ENCODE results near the gene E2F4. TPM values are rescaled to one million over a fixed set of nuclear protein-coding genes. Genes with fewer than 3 reads are reported as not detected.

E2F4 gene
- total and polyA plus RNA-seq, 2 experiments from 2014 or later, result 67.0 to 135 TPM

DNA sequence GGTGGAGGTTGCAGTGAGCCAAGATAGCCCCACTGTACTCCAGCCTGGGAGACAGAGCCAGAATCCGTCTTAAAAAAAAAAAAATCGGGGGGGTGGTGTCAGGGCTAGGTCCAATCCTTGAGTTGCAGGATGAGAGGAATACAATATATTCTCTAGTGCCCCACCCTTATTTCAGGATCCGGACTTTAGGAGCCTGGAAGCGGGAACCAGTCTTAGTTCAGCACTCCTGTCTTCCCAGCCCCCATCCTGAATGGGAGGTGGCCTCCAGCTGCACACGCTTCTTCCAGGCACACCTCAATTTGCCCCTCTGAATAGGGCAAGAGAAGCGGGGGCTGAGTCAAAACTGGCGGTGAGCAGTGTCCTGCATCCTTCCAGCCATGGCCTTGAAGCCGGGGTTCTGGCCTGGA lies 53.7 kb downstream of the E2F4 start:
- H3F3A ChIP-seq (replicated peaks; ENCODE audit: low read depth), result peaks cover 18% of the 10 kb centered on the region
- Mint-ChIP-seq H3K36me3 (ENCODE audit: low read depth) (peaks cover 5% of the 10 kb centered on the region; the same call in 1 of the 3 replicates), H3K27me3 (ENCODE audit: insufficient read depth, low read depth, poor library complexity) (peaks cover 31% of the 10 kb centered on the region), H3K27ac (peak overlapping the region; percentile 97), H3K4me1 (peaks cover 53% of the 10 kb centered on the region), H3K9me3 (no peaks in the 10 kb centered on the region; the same call in 2 of the 3 replicates), H3K4me3 (peak overlapping the region; percentile 90)
- peaks cover 36% of the 10 kb centered on the region for H3K79me2 ChIP-seq (replicated peaks; ENCODE audit: insufficient read depth)
- peaks cover 29% of the 10 kb centered on the region for H3K27me3 ChIP-seq (ENCODE audit: insufficient read depth)
- peak overlapping the region; percentile 89 for H3K4me3 ChIP-seq
- no peaks in the 10 kb centered on the region; the same call in 1 of the 2 replicates for H3K36me3 ChIP-seq (ENCODE audit: insufficient read depth)
- peak overlapping the region; percentile 94 for H3K27ac ChIP-seq (ENCODE audit: low read depth)
- TF ChIP-seq, protein P1, sequence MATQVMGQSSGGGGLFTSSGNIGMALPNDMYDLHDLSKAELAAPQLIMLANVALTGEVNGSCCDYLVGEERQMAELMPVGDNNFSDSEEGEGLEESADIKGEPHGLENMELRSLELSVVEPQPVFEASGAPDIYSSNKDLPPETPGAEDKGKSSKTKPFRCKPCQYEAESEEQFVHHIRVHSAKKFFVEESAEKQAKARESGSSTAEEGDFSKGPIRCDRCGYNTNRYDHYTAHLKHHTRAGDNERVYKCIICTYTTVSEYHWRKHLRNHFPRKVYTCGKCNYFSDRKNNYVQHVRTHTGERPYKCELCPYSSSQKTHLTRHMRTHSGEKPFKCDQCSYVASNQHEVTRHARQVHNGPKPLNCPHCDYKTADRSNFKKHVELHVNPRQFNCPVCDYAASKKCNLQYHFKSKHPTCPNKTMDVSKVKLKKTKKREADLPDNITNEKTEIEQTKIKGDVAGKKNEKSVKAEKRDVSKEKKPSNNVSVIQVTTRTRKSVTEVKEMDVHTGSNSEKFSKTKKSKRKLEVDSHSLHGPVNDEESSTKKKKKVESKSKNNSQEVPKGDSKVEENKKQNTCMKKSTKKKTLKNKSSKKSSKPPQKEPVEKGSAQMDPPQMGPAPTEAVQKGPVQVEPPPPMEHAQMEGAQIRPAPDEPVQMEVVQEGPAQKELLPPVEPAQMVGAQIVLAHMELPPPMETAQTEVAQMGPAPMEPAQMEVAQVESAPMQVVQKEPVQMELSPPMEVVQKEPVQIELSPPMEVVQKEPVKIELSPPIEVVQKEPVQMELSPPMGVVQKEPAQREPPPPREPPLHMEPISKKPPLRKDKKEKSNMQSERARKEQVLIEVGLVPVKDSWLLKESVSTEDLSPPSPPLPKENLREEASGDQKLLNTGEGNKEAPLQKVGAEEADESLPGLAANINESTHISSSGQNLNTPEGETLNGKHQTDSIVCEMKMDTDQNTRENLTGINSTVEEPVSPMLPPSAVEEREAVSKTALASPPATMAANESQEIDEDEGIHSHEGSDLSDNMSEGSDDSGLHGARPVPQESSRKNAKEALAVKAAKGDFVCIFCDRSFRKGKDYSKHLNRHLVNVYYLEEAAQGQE (IDR thresholded peaks at IDR 0.05; ENCODE audit: unreplicated experiment), result no peak
- TF ChIP-seq, protein P2, sequence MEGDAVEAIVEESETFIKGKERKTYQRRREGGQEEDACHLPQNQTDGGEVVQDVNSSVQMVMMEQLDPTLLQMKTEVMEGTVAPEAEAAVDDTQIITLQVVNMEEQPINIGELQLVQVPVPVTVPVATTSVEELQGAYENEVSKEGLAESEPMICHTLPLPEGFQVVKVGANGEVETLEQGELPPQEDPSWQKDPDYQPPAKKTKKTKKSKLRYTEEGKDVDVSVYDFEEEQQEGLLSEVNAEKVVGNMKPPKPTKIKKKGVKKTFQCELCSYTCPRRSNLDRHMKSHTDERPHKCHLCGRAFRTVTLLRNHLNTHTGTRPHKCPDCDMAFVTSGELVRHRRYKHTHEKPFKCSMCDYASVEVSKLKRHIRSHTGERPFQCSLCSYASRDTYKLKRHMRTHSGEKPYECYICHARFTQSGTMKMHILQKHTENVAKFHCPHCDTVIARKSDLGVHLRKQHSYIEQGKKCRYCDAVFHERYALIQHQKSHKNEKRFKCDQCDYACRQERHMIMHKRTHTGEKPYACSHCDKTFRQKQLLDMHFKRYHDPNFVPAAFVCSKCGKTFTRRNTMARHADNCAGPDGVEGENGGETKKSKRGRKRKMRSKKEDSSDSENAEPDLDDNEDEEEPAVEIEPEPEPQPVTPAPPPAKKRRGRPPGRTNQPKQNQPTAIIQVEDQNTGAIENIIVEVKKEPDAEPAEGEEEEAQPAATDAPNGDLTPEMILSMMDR (conservative IDR thresholded peaks at IDR 0.05; ENCODE audit: low read depth in 2 of 2), result no peak
- TF ChIP-seq ZNF331 (CRISPR knock-in tag; IDR thresholded peaks at IDR 0.05; ENCODE audit: low read depth) (no peak), NANOG (IDR thresholded peaks at IDR 0.05; ENCODE audit: borderline replicate concordance) (no peak), EZH2 (IDR thresholded peaks at IDR 0.05; ENCODE audit: low read depth, unreplicated experiment) (no peak), CREB1 (CRISPR knock-in tag; IDR thresholded peaks at IDR 0.05; ENCODE audit: low read depth) (no peak), ZNF114 (CRISPR knock-in tag; IDR thresholded peaks at IDR 0.05) (no peak), POLR2AphosphoS5 (IDR thresholded peaks at IDR 0.05; ENCODE audit: low read depth) (no peak), EZH2phosphoT487 (IDR thresholded peaks at IDR 0.05; ENCODE audit: unreplicated experiment) (no peak), STAT1 (IDR thresholded peaks at IDR 0.05; ENCODE audit: unreplicated experiment) (no peak), JUNB (IDR thresholded peaks at IDR 0.05; ENCODE audit: unreplicated experiment) (no peak)
- TF ChIP-seq, protein P3, sequence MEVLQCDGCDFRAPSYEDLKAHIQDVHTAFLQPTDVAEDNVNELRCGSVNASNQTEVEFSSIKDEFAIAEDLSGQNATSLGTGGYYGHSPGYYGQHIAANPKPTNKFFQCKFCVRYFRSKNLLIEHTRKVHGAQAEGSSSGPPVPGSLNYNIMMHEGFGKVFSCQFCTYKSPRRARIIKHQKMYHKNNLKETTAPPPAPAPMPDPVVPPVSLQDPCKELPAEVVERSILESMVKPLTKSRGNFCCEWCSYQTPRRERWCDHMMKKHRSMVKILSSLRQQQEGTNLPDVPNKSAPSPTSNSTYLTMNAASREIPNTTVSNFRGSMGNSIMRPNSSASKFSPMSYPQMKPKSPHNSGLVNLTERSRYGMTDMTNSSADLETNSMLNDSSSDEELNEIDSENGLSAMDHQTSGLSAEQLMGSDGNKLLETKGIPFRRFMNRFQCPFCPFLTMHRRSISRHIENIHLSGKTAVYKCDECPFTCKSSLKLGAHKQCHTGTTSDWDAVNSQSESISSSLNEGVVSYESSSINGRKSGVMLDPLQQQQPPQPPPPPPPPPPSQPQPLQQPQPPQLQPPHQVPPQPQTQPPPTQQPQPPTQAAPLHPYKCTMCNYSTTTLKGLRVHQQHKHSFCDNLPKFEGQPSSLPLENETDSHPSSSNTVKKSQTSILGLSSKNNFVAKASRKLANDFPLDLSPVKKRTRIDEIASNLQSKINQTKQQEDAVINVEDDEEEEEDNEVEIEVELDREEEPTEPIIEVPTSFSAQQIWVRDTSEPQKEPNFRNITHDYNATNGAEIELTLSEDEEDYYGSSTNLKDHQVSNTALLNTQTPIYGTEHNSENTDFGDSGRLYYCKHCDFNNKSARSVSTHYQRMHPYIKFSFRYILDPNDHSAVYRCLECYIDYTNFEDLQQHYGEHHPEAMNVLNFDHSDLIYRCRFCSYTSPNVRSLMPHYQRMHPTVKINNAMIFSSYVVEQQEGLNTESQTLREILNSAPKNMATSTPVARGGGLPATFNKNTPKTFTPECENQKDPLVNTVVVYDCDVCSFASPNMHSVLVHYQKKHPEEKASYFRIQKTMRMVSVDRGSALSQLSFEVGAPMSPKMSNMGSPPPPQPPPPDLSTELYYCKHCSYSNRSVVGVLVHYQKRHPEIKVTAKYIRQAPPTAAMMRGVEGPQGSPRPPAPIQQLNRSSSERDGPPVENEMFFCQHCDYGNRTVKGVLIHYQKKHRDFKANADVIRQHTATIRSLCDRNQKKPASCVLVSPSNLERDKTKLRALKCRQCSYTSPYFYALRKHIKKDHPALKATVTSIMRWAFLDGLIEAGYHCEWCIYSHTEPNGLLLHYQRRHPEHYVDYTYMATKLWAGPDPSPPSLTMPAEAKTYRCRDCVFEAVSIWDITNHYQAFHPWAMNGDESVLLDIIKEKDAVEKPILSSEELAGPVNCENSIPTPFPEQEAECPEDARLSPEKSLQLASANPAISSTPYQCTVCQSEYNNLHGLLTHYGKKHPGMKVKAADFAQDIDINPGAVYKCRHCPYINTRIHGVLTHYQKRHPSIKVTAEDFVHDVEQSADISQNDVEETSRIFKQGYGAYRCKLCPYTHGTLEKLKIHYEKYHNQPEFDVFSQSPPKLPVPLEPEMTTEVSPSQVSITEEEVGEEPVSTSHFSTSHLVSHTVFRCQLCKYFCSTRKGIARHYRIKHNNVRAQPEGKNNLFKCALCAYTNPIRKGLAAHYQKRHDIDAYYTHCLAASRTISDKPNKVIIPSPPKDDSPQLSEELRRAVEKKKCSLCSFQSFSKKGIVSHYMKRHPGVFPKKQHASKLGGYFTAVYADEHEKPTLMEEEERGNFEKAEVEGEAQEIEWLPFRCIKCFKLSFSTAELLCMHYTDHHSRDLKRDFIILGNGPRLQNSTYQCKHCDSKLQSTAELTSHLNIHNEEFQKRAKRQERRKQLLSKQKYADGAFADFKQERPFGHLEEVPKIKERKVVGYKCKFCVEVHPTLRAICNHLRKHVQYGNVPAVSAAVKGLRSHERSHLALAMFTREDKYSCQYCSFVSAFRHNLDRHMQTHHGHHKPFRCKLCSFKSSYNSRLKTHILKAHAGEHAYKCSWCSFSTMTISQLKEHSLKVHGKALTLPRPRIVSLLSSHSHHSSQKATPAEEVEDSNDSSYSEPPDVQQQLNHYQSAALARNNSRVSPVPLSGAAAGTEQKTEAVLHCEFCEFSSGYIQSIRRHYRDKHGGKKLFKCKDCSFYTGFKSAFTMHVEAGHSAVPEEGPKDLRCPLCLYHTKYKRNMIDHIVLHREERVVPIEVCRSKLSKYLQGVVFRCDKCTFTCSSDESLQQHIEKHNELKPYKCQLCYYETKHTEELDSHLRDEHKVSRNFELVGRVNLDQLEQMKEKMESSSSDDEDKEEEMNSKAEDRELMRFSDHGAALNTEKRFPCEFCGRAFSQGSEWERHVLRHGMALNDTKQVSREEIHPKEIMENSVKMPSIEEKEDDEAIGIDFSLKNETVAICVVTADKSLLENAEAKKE (CRISPR knock-in tag; IDR thresholded peaks at IDR 0.05), result no peak
- TF ChIP-seq, protein P4, sequence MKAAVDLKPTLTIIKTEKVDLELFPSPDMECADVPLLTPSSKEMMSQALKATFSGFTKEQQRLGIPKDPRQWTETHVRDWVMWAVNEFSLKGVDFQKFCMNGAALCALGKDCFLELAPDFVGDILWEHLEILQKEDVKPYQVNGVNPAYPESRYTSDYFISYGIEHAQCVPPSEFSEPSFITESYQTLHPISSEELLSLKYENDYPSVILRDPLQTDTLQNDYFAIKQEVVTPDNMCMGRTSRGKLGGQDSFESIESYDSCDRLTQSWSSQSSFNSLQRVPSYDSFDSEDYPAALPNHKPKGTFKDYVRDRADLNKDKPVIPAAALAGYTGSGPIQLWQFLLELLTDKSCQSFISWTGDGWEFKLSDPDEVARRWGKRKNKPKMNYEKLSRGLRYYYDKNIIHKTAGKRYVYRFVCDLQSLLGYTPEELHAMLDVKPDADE (IDR thresholded peaks at IDR 0.05), result no peak
- peaks cover 33% of the 10 kb centered on the region for H3K4me1 ChIP-seq (ENCODE audit: insufficient read depth)
- DNase-seq (ENCODE audit: low spot score) (no peak), ATAC-seq (no peak)
- H3K9me2 ChIP-seq (ENCODE audit: insufficient read depth), result no peaks in the 10 kb centered on the region
- peak overlapping the region; percentile 81; the same call in 1 of the 2 replicates for H2AFZ ChIP-seq
- peak overlapping the region; percentile 93 for H3K4me2 ChIP-seq
- no peaks in the 10 kb centered on the region; the same call in 1 of the 2 replicates for H4K20me1 ChIP-seq (replicated peaks; ENCODE audit: insufficient read depth)
